ENCODE data around the gene APOE. TPM values are rescaled to one million over a fixed set of nuclear protein-coding genes. Genes with fewer than 3 reads are reported as not detected.
"Not testable (repeated sequence)": the region's sequence is repeated elsewhere in the genome, so short reads cannot be mapped to it uniquely, and the experiment has no call there.

APOE gene
- polyA plus RNA-seq, 1 experiment, result 2.8 TPM

GRCh38 chr19:44884566-44884965 is 21.0 kb upstream of the APOE start:
- no peak for DNase-seq (ENCODE audit: low read depth)
- H3K27me3 ChIP-seq (ENCODE audit: control insufficient read depth, insufficient read depth, low read length), result no peaks in the 10 kb centered on the region
- no peak for TF ChIP-seq CTCF (IDR thresholded peaks at IDR 0.05; ENCODE audit: insufficient read depth, low read depth, low read length)
- ChIA-PET POLR2A (interaction anchor here (0.6 kb wide), 1 partner anchor 746 kb away, joined by 4 read pairs; no protein-coding TSS in a partner anchor), CTCF (interaction anchor here (1.0 kb wide), 1 partner anchor 101 kb away, joined by 3 read pairs; no protein-coding TSS in a partner anchor)
- H3K4me3 ChIP-seq (ENCODE audit: low read depth, low read length), result no peak overlapping the region
- peaks cover 21% of the 10 kb centered on the region for H3K36me3 ChIP-seq (ENCODE audit: control insufficient read depth, insufficient read depth, low read length)

GRCh38 chr19:44886141-44886540 is 19.5 kb upstream of the APOE start:
- ChIA-PET POLR2A (no interaction called here), CTCF (interaction anchor here (1.9 kb wide), 1 partner anchor 10 kb away, joined by 5 read pairs; no protein-coding TSS in a partner anchor)
- H3K36me3 ChIP-seq (ENCODE audit: control insufficient read depth, insufficient read depth, low read length), result peaks cover 16% of the 10 kb centered on the region
- H3K27me3 ChIP-seq (ENCODE audit: control insufficient read depth, insufficient read depth, low read length), result no peaks in the 10 kb centered on the region
- no peak for TF ChIP-seq CTCF (IDR thresholded peaks at IDR 0.05; ENCODE audit: insufficient read depth, low read depth, low read length)
- DNase-seq (ENCODE audit: low read depth), result no peak
- H3K4me3 ChIP-seq (ENCODE audit: low read depth, low read length), result no peak overlapping the region

GRCh38 chr19:44887648-44888047 is 17.9 kb upstream of the APOE start:
- H3K27me3 ChIP-seq (ENCODE audit: control insufficient read depth, insufficient read depth, low read length), result no peaks in the 10 kb centered on the region
- peaks cover 16% of the 10 kb centered on the region for H3K36me3 ChIP-seq (ENCODE audit: control insufficient read depth, insufficient read depth, low read length)
- no peak for DNase-seq (ENCODE audit: low read depth)
- H3K4me3 ChIP-seq (ENCODE audit: low read depth, low read length), result no peak overlapping the region
- TF ChIP-seq CTCF (IDR thresholded peaks at IDR 0.05; ENCODE audit: insufficient read depth, low read depth, low read length), result no peak
- ChIA-PET CTCF (interaction anchor here (0.6 to 1.9 kb wide), 2 partner anchors 11 to 597 kb away, joined by 4 to 5 read pairs; no protein-coding TSS in a partner anchor), POLR2A (no interaction called here)

GRCh38 chr19:44888335-44888734 is 17.3 kb upstream of the APOE start:
- H3K27me3 ChIP-seq (ENCODE audit: control insufficient read depth, insufficient read depth, low read length); POLR2A ChIA-PET; DNase-seq (ENCODE audit: low read depth); CTCF ChIA-PET; H3K4me3 ChIP-seq (ENCODE audit: low read depth, low read length): not testable (repeated sequence)
- H3K36me3 ChIP-seq (ENCODE audit: control insufficient read depth, insufficient read depth, low read length), result peaks cover 22% of the 10 kb centered on the region

GRCh38 chr19:44889830-44890365 is 15.7 kb upstream of the APOE start:
- POLR2A ChIA-PET, result interaction anchor here (0.6 to 0.7 kb wide), 4 partner anchors 38 to 1984 kb away, joined by 3 to 11 read pairs (median 4); no protein-coding TSS in a partner anchor

More at GRCh38 chr19:44889830-44890365, 15.7 kb upstream of the APOE start:
- DNase-seq (ENCODE audit: low read depth), result no peak
- peak overlapping the region; percentile 57 for H3K4me3 ChIP-seq (ENCODE audit: low read depth, low read length)
- H3K27me3 ChIP-seq (ENCODE audit: control insufficient read depth, insufficient read depth, low read length), result no peaks in the 10 kb centered on the region
- no peak for TF ChIP-seq CTCF (IDR thresholded peaks at IDR 0.05; ENCODE audit: insufficient read depth, low read depth, low read length)
- CTCF ChIA-PET, result interaction anchor here (4.0 kb wide), 1 partner anchor 13 kb away, joined by 31 read pairs; no protein-coding TSS in a partner anchor
- H3K36me3 ChIP-seq (ENCODE audit: control insufficient read depth, insufficient read depth, low read length), result peaks cover 34% of the 10 kb centered on the region
